Kidney (tissue), 14 donors: Measurements from ENCODE around the gene S100A3. TPM values are rescaled to one million over a fixed set of nuclear protein-coding genes. Genes with fewer than 3 reads are reported as not detected.

Source experiments
- DNase-seq, 5 donors: peaks; one replicate each; pipeline ENCODE4 v3.0.0-alpha.2; 2013 to 2020
- FAIRE-seq: peaks from 2 replicates; lab custom pipeline; 2012; peaks lifted over from hg19 to GRCh38; lab: Jason Lieb, UNC
- H3K27ac ChIP-seq, 2 donors: one replicate each; pipeline ENCODE4 v1.7.0; 2013; ENCODE audit warnings: low read depth in 2 of 2, low read length in 2 of 2, inconsistent platforms in 1 of 2
- H3K27me3 ChIP-seq: one replicate; pipeline ENCODE4 v1.7.1; 2013; ENCODE audit warnings: low read length, inconsistent platforms; ENCODE audit not compliant: control insufficient read depth, insufficient read depth
- H3K36me3 ChIP-seq, 3 donors: one replicate each; pipeline versions ENCODE4 v1.7.0 to v1.7.1; 2013; ENCODE audit warnings: low read length in 3 of 3, control low read depth in 1 of 3, inconsistent platforms in 1 of 3; ENCODE audit not compliant: insufficient read depth in 3 of 3, control insufficient read depth in 2 of 3
- H3K4me1 ChIP-seq, 3 donors: one replicate each; pipeline versions ENCODE4 v1.7.0 to v1.7.1; 2013; ENCODE audit warnings: low read length in 3 of 3, inconsistent platforms in 1 of 3, low read depth in 1 of 3; ENCODE audit not compliant: control insufficient read depth in 2 of 3, insufficient read depth in 2 of 3
- H3K4me3 ChIP-seq, 3 donors: one replicate each; pipeline versions ENCODE4 v1.7.0 to v1.8.1; 2013; ENCODE audit warnings: low read length in 3 of 3, control low read depth in 1 of 3, inconsistent platforms in 1 of 3
- H3K9ac ChIP-seq, 3 donors: one replicate each; pipeline versions ENCODE4 v1.7.0 to v1.7.1; 2013; ENCODE audit warnings: low read length in 3 of 3, control low read depth in 1 of 3, inconsistent platforms in 1 of 3
- H3K9me3 ChIP-seq, 3 donors: one replicate each; pipeline versions ENCODE4 v1.7.0 to v1.7.1; 2013; ENCODE audit warnings: low read length in 3 of 3, control low read depth in 1 of 3, inconsistent platforms in 1 of 3; ENCODE audit not compliant: control insufficient read depth in 2 of 3, insufficient read depth in 1 of 3
- CTCF ChIP-seq: IDR thresholded peaks from 3 replicates; pipeline ENCODE4 v1.5.1; 2012; ENCODE audit warnings: mild to moderate bottlenecking, moderate library complexity, borderline replicate concordance; ENCODE audit not compliant: insufficient read depth; ENCODE audit errors: extremely low read depth
- intact Hi-C: fragments of 100-400 bp; cut with DNase I; formaldehyde crosslinking; loops from one replicate; pipeline ENCODE4 v1.11.1; 2022
- polyA plus RNA-seq: library from polyadenylated mRNA; stranded (reverse); fragments of 350-450 nt; fragmentation: Illumina TruSeq; extraction: RNeasy Lipid Tissue Mini Kit (QIAGEN cat#74804); gene quantifications from one replicate; pipeline ENCODE4 v1.2.3, GENCODE V29; 2014; ENCODE audit warnings: low read depth, low replicate concordance; ENCODE audit not compliant: insufficient read depth
- total RNA-seq: library from RNA; stranded (reverse); fragmentation: NEBNext Ultra II Directional; extraction: Animal tissue kit (Norgen Biotek cat#: 25700); gene quantifications from one replicate; pipeline ENCODE4 v1.2.1, GENCODE V29; 2021
- donor health status: control.
- donor health status: control.
- donor health status: control.
- donor health status: control.
- donor health status: control.
- donor health status: DM: yes; HTN: yes; CAD: no.
- donor health status: Normal renal cell carcinoma (clear cell type).

The S100A3 gene
- total and polyA plus RNA-seq, 2 donors from 2014 or later: 2.5 to 8.4 TPM

GRCh38 chr1:153535242-153536011 lies 13.6 kb downstream of the S100A3 start, which contains the start of gene S100A6:
S100A6 (minus strand) TSS chr1:153535991; CDS start chr1:153535339, 652 bp downstream.
- Histone ChIP-seq H3K9ac (peak within 1 kb of the TSS; percentile 53 to 99 (median 64)), H3K9me3 (no peaks in the 10 kb centered on the region), H3K4me3 (peak within 1 kb of the TSS; percentile 52 to 91 (median 81)), H3K36me3 (no peaks in the 10 kb centered on the region), H3K27me3 (no peaks in the 10 kb centered on the region), H3K4me1 (peaks cover 0 to 34% (median 10%) of the 10 kb centered on the region in 3 donors), H3K27ac (peak within 1 kb of the TSS; percentile 95 to 99)
- intact Hi-C loops: no loop called here
- FAIRE-seq (no peak), DNase-seq (peak in 1 of 5 donors; percentile 87)
- peak; percentile 3 for TF ChIP-seq CTCF

GRCh38 chr1:153534925-153535241 lies 14.2 kb downstream of the S100A3 start:
- Histone ChIP-seq H3K36me3 (no peaks in the 10 kb centered on the region), H3K4me3 (peak overlapping the region in 2 of 3 donors; percentile 81 to 91), H3K27me3 (no peaks in the 10 kb centered on the region), H3K4me1 (peaks cover 0 to 33% (median 5%) of the 10 kb centered on the region in 3 donors), H3K27ac (peak overlapping the region; percentile 95 to 99), H3K9ac (peak overlapping the region in 2 of 3 donors; percentile 64 to 99), H3K9me3 (no peaks in the 10 kb centered on the region)
- DNase-seq (no peak), FAIRE-seq (no peak)
- no peak for TF ChIP-seq CTCF
- intact Hi-C loops: no loop called here

- H3K36me3 ChIP-seq: no peaks in the 10 kb centered on the region
- H3K4me1 ChIP-seq: peaks cover 0 to 29% (median 5%) of the 10 kb centered on the region in 3 donors
- H3K4me3 ChIP-seq: peak overlapping the region in 2 of 3 donors; percentile 81 to 91
- H3K9ac ChIP-seq: peak overlapping the region in 2 of 3 donors; percentile 64 to 99
- no peak for TF ChIP-seq CTCF
- no peaks in the 10 kb centered on the region for H3K27me3 ChIP-seq
- intact Hi-C loops: no loop called here
- no peaks in the 10 kb centered on the region for H3K9me3 ChIP-seq
- FAIRE-seq (no peak), DNase-seq (no peak)
- peak overlapping the region; percentile 95 to 99 for H3K27ac ChIP-seq
Measured at GRCh38 chr1:153534226-153534924, 14.7 kb downstream of the S100A3 start.
